Kidney tubule cell (primary cell): ENCODE results near the gene CYP4Z1.
A peak's percentile ranks its signal among the peaks of the same experiment; 100 is the strongest.
"Not testable (repeated sequence)": the region's sequence is repeated elsewhere in the genome, so short reads cannot be mapped to it uniquely, and the experiment has no call there.

ENCODE experiments used
- DNase-seq: peaks from one replicate; pipeline ENCODE4 v3.0.0-alpha.2; 2018; ENCODE audit warnings: low spot score

CYP4Z1 gene

GRCh38 chr1:47067097-47067594, at the start of gene CYP4Z1:
CYP4Z1 (plus strand) TSS chr1:47067231; CDS start chr1:47067491, 260 bp downstream.
- DNase-seq: no peak

GRCh38 chr1:47021070-47021469, 46.0 kb upstream of the CYP4Z1 start:
- no peak for DNase-seq

GRCh38 chr1:47023268-47024140, 43.5 kb upstream of the CYP4Z1 start, which contains the start of gene CYP4X1:
CYP4X1 (plus strand) TSS chr1:47023669; CDS start chr1:47023818, 149 bp downstream.
- peak; percentile 4 for DNase-seq

- DNase-seq: no peak
Measured at GRCh38 chr1:47024141-47024801, 42.8 kb upstream of the CYP4Z1 start.

GRCh38 chr1:47030170-47030805, 36.7 kb upstream of the CYP4Z1 start:
- no peak for DNase-seq

GRCh38 chr1:47031059-47031458, 36.0 kb upstream of the CYP4Z1 start:
- peak; percentile 58 for DNase-seq

GRCh38 chr1:47031585-47031984, 35.4 kb upstream of the CYP4Z1 start:
- DNase-seq: no peak

- DNase-seq: no peak
Measured at GRCh38 chr1:47036764-47037163, 30.3 kb upstream of the CYP4Z1 start.

GRCh38 chr1:47059376-47059775, 7.7 kb upstream of the CYP4Z1 start:
- no peak for DNase-seq

GRCh38 chr1:47069080-47069479, 2.0 kb downstream of the CYP4Z1 start:
- DNase-seq: not testable (repeated sequence)

GRCh38 chr1:47069509-47069908, 2.5 kb downstream of the CYP4Z1 start:
- DNase-seq: not testable (repeated sequence)

GRCh38 chr1:47089356-47089755, 22.3 kb downstream of the CYP4Z1 start:
- DNase-seq: peak; percentile 37

GRCh38 chr1:47091476-47091875, 24.4 kb downstream of the CYP4Z1 start:
- DNase-seq: not testable (repeated sequence)

DNA sequence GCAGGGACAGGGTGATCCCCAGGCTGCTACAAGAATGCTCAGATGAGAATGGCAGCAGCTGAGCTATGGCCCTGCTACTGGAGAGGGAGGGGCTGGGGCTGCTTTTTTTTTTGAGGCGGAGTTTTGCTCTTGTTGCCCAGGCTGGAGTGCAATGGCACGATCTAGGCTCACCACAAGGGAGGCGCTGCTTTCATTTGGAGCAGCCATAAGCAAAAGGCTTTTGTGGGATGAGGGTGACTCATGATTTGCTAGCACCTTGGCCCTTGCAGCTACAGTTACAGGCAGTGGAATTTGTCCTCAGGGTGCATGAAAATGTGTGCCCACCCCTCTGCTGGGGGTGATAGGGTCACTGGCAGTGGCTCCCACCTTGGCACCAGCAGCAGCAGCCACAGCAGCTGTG, 37.8 kb downstream of the CYP4Z1 start:
- DNase-seq: peak; percentile 40

GRCh38 chr1:47106792-47107191, 39.8 kb downstream of the CYP4Z1 start:
- no peak for DNase-seq

- DNase-seq: peak; percentile 93
Measured at GRCh38 chr1:47107851-47108574, 41.0 kb downstream of the CYP4Z1 start.

- DNase-seq: peak; percentile 85
Measured at GRCh38 chr1:47109482-47109881, 42.5 kb downstream of the CYP4Z1 start.

DNA sequence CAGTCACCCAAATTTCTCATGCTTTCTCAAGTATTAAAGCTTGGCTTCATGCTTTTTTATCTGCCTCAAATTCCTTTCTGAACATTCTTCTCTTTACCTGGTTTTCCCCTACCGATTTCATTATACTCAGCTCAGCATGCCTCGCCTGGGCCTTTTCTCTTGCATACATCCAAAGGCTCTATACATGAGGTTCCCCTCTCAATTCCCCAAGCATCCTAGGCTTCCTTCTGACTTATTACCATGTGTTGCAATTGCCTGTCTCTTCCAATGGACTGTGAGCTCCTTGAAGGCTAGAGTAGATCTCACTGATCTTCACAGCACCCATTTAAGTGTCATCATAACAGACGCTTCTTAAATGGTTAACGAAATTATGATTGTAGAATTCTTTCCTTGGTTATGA, 46.1 kb downstream of the CYP4Z1 start:
- no peak for DNase-seq

GRCh38 chr1:47121039-47121438, 54.0 kb downstream of the CYP4Z1 start:
- not testable (repeated sequence) for DNase-seq

DNA sequence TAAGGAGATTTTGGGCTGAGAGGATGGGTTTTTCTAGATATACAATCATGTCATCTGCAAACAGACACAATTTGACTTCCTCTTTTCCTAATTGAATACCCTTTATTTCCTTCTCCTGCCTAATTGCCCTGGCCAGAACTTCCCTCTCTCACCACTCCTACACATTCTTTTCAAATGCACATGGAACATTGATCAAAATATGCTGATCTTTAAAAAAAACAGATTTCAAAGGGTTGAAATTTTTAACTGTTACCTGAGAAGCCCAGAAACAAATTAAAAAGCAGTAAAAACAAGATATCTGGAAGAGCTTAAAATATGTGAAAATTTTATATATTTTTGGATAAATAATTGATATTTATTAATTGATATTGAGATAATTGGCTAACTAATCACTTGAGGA, 57.8 kb downstream of the CYP4Z1 start:
- not testable (repeated sequence) for DNase-seq

GRCh38 chr1:47126997-47127396, 60.0 kb downstream of the CYP4Z1 start:
- DNase-seq: not testable (repeated sequence)

DNA sequence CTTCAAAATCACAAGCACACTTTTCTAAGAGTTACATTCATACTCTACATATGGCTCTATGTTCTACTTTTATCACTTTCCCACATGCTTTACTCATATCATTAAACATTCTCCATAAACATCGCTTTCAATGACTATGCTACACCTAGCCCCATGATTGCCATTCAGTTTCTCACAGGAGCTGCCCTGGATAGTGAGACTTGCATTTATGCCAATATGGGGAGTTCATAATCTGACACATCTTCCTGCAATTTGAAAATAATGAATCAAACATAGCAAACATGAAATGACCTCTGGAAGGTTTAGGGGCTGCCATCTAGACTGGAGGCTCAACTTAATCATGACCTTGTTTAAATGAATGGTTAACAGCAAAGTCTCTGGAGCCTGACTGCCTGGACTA, 61.2 kb downstream of the CYP4Z1 start:
- DNase-seq: peak; percentile 11
